BJ (cell line): Measurements from ENCODE around the gene SSX5. TPM values are rescaled to one million over a fixed set of nuclear protein-coding genes. Genes with fewer than 3 reads are reported as not detected.
"Not testable (repeated sequence)": the region's sequence is repeated elsewhere in the genome, so short reads cannot be mapped to it uniquely, and the experiment has no call there.

Experiments used
- CTCF ChIA-PET: fragments of 350-600 bp; formaldehyde crosslinking; extraction: SDS; loops from one replicate; lab custom pipeline; 2021; ENCODE audit warnings: antibody characterized with exemption, inconsistent platforms; lab: Yijun Ruan, JAX
- POLR2A ChIA-PET: fragments of 300-600 bp; sonication (Branson Sonifier 250); formaldehyde crosslinking; extraction: SDS; loops from one replicate; lab custom pipeline; 2021; ENCODE audit warnings: antibody characterized with exemption; lab: Charles Lee
- DNase-seq: peaks from one replicate; pipeline ENCODE4 v3.0.0-alpha.2; 2011; ENCODE audit warnings: low read depth
- H3K27me3 ChIP-seq: 2 replicates; pipeline ENCODE4 v1.6.0; 2011; ENCODE audit warnings: low read length; ENCODE audit not compliant: control insufficient read depth, insufficient read depth
- H3K36me3 ChIP-seq: 2 replicates; pipeline ENCODE4 v1.5.1; 2011; ENCODE audit warnings: low read length; ENCODE audit not compliant: control insufficient read depth, insufficient read depth
- H3K4me3 ChIP-seq: 2 replicates; pipeline ENCODE4 v1.5.1; 2011; ENCODE audit warnings: low read depth, mild to moderate bottlenecking, control low read depth, low read length
- CTCF ChIP-seq: IDR thresholded peaks from 2 replicates; pipeline ENCODE4 v1.5.1; 2011; ENCODE audit warnings: low read depth, mild to moderate bottlenecking, control low read depth, inconsistent platforms, low read length, moderate library complexity; ENCODE audit not compliant: insufficient read depth
- polyA minus RNA-seq: library from RNA; depleted of rRNA, polyadenylated mRNA; stranded (reverse); fragments of >200 nt; gene quantifications from 2 replicates; pipeline ENCODE4 v1.2.3, GENCODE V29; 2011; rRNA and poly(A)+ RNA removed
- polyA plus RNA-seq: library from polyadenylated mRNA; depleted of rRNA; stranded (reverse); fragments of >200 nt; gene quantifications from 2 replicates; pipeline ENCODE4 v1.2.3, GENCODE V29; 2011; rRNA removed

Gene SSX5
- polyA plus RNA-seq (not detected in 2 replicates), polyA minus RNA-seq (not detected in 2 replicates)

- H3K4me3 ChIP-seq, result no peak within 1 kb of the TSS
- no peaks in the 10 kb centered on the region for H3K27me3 ChIP-seq
- ChIA-PET CTCF (no interaction called here), POLR2A (no interaction called here)
- DNase-seq, result no peak
- H3K36me3 ChIP-seq, result no peaks in the 10 kb centered on the region
- TF ChIP-seq CTCF, result no peak
Observed at GRCh38 chrX:48196745-48197201, at the start of gene SSX5. Gene SSX5 (minus strand): TSS chrX:48196795. CDS start chrX:48195358, 1,437 bp downstream.

DNA sequence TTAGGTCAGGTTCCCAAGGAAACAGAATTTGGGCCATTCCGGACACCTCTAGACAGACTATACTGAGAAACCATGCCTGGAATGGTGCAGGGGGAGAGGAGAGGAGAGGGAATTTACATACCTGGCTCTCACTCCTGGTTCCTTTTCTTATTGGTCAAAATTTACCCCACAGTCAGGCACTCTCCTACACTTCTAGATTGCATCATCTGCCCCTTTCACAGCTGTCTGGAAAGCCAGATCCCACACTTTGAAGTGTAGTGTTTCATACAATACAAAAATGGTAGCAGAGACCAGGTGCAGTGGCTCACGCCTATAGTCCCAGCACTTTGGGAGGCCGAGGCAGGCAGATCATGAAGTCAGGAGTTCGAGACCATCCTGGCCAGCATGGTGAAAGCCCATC, 27.6 kb upstream of the SSX5 start:
- DNase-seq, H3K4me3 ChIP-seq, CTCF ChIA-PET, H3K27me3 ChIP-seq, H3K36me3 ChIP-seq, POLR2A ChIA-PET: not testable (repeated sequence)

DNA sequence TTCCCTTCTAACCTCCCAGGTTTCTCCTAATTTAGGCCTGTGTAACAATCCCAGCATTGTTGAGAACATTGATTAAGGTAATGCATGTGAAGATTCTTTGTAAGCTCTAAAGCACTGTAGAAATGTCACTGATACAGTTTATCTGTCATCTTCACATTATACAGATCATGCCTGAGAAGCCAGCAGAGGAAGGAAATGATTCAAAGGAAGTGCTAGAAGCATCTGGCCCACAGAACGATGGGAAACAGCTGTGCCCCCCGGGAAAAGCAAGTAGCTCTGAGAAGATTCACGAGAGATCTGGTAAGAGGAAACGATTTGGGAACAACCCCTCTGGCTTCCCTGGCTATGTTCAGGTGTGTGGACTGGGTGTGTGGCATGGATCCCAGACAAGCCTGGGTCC, 17.7 kb upstream of the SSX5 start:
- CTCF ChIA-PET, result not testable (repeated sequence)

GRCh38 chrX:48190024-48190423, 6.6 kb downstream of the SSX5 start:
- H3K27me3 ChIP-seq, result not testable (repeated sequence)

More for the DNA sequence above, 17.7 kb upstream of the SSX5 start:
- H3K27me3 ChIP-seq, DNase-seq, H3K4me3 ChIP-seq, H3K36me3 ChIP-seq, POLR2A ChIA-PET: not testable (repeated sequence)

DNA sequence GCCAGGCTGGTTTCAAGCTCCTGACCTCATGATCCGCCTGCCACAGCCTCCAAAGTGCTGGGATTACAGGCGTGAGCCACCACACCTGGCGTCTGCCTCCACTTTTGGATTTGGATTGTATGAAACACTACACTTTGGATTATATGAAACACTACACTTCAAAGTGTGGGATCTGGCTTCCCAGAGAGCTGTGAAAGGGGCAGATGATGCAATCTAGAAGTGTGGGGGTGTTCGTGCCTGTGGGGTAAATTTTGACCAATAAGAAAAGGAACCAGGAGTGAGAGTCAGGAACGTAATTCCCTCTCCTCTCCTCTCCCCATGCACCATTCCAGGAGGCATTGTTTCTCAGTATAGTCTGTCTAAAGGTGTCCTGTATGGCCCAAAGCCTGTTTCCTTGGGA, 14.7 kb downstream of the SSX5 start:
- H3K27me3 ChIP-seq, DNase-seq, H3K4me3 ChIP-seq, CTCF ChIA-PET, POLR2A ChIA-PET, H3K36me3 ChIP-seq: not testable (repeated sequence)

More at GRCh38 chrX:48190024-48190423, 6.6 kb downstream of the SSX5 start:
- CTCF ChIA-PET, H3K4me3 ChIP-seq, DNase-seq, POLR2A ChIA-PET, H3K36me3 ChIP-seq: not testable (repeated sequence)

- DNase-seq, result no peak
- no peaks in the 10 kb centered on the region for H3K36me3 ChIP-seq
- CTCF ChIA-PET, result no interaction called here
- POLR2A ChIA-PET, result no interaction called here
- no peaks in the 10 kb centered on the region for H3K27me3 ChIP-seq
- H3K4me3 ChIP-seq, result no peak overlapping the region
- TF ChIP-seq CTCF, result no peak
Observed at GRCh38 chrX:48180811-48181210, 15.8 kb downstream of the SSX5 start.

DNA sequence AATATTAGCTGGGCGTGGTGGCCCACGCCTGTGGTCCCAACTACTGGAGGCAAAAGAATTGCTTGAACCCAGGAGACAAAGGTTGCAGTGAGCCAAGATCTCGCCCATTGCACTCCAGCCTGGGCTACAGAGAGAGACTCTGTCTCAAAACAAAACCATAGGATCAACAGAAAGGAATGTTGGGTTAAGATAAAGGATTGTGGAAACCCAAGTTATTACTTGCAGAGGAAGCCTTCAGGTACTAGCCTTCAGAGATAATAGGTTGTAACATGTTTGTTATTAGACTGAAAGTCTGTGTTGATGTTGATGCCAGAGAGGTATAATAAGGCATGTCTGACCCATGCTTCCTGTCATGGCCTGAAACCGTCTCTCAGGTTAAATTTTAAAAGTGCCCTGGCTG, 16.9 kb downstream of the SSX5 start:
- Histone ChIP-seq H3K36me3 (no peaks in the 10 kb centered on the region), H3K4me3 (no peak overlapping the region), H3K27me3 (no peaks in the 10 kb centered on the region)
- ChIA-PET POLR2A (no interaction called here), CTCF (no interaction called here)
- TF ChIP-seq CTCF, result no peak
- DNase-seq, result no peak

- POLR2A ChIA-PET, H3K4me3 ChIP-seq, H3K36me3 ChIP-seq, DNase-seq, H3K27me3 ChIP-seq, CTCF ChIA-PET: not testable (repeated sequence)
Observed at GRCh38 chrX:48166322-48166721, 30.3 kb downstream of the SSX5 start.
